NCI-H2196 (cell line): ENCODE measurements around the gene GORASP1.
"Not testable (repeated sequence)": the region's sequence is repeated elsewhere in the genome, so short reads cannot be mapped to it uniquely, and the experiment has no call there.

ENCODE experiments used
- DNase-seq: peaks from one replicate; lab custom pipeline; 2025; ENCODE audit not compliant: unreplicated experiment; lab: John Stamatoyannopoulos, UW

The GORASP1 gene

DNA sequence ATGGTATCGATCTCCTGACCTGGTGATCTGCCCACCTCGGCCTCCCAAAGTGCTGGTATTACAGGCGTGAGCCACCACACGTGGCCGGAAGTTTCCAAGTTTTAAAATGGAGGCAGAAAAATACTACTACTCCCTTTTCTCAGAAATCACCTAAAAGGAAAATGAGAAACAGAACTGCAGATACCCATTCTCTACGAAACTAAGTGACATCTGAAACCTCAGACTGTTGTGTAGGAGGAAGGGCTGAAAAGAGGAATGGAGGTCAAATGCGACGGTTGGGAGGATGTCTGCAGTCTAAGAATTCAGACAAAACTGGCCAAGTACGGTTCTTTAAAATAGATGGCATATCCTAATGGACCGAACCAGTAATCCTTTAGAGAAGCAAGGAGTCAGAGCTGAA, 31.5 kb downstream of the GORASP1 start:
- no peak for DNase-seq

DNA sequence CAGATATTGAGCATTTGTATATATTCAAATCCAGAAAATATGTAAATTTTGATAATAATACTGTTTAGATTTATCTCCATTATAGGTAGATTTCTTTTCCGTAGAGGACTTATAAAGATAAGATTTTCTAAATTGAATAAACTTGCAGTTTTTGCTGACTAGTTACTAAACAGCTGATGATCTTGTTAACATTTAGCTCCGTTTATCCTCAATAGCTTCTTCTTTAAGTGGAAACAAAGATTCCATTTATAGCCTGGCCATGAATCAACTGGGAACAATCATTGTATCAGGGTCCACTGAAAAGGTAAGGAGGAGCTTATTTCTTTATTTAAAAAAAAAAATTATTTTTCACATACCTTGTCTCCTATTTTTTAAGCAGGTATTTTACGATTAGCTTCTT, 38.9 kb downstream of the GORASP1 start:
- DNase-seq = no peak

DNA sequence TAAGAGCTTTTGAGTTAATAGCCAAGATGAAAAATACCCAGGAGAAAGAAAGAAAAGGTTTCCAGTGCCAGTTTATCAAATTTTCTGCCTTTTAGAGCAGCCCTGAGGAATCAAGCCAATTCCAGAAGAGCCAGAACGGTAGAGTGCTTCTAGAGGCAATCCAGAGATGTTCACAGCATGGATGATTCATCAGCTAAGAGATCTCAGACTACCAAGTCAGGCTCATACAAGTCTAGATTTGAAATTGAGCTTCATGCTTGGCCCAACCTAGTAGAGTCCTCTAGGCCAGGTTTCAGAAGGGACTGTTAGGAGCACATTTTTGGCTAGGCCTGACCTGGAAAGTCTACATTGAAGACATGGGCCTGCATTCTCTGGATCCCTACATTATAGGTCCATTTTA, 40.1 kb downstream of the GORASP1 start:
- no peak for DNase-seq

DNA sequence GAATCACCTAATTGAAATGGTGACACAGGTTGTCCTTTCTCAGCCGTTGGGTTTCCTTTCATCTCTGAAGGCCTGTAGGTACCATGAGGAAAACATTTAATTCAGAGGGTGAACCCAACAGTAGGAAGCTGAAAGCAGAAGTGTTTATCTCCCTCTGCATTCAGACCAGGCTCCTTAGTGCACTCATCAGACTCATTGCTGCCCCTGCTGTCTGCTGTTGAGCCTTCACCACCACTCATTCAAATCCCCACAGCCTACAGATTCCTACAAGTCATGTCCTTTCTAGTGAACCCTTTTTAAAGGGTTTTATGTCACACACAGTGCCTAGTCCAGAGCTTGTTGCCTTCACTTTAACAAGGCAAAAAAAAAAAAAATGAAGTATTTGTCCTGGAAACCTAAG, 42.2 kb downstream of the GORASP1 start:
- peak; percentile 1 for DNase-seq

DNA sequence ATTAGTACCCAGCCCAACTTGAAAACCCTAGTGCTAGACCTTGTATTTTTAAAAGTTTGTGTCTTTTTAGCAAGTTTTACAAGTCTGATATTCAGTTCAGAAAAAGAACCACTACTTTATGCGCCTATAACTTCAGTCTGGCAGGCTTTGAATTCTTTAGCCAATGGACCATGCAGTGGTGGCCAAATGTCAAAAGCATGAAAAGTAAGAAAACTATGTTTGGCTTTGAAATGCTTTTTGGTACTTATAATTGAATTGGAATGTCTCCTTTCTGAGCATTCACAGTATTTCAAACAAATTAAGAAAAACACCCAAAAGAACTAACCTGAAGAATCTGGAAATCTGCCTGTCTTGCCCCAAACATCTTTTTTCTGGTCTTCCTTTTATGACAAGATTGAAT, 42.8 kb downstream of the GORASP1 start:
- DNase-seq = no peak

DNA sequence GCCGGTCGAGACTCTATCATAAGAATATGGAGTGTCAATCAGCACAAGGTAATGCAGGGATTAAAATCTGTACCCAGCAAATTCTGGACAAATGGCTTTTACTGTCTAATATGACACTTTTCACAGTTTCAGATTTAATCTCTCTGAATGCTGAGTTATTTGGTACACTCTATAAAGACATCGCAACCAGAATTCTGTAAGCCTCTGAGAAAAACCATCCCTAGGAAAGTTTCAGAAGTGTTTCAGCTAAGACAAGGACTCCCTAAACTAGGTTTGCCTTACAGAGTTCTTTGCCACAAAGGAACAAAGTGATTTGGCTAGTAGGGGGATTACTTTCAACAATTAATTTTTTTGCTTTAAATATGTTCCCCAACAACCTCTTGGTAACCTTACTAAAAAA, 44.3 kb downstream of the GORASP1 start:
- no peak for DNase-seq

DNA sequence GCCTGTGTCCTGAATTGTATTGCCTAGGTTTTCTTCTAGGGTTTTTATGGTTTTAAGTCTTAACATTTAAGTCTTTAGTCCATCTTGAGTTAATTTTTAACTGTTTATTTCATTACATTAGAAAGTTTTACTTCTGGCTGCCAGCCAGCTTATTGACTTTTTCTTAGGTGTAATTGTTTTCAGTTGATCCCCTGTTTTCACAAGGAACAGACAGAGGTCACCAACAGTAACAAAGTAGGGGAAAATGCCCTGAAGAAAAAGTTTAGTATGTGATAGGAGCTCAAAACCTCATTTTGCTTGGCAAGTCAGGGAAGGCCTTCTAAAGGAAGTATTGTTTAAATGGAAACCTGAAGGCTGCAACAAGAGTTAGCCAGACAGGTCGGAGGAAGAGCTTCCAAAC, 45.2 kb downstream of the GORASP1 start:
- no peak for DNase-seq

DNA sequence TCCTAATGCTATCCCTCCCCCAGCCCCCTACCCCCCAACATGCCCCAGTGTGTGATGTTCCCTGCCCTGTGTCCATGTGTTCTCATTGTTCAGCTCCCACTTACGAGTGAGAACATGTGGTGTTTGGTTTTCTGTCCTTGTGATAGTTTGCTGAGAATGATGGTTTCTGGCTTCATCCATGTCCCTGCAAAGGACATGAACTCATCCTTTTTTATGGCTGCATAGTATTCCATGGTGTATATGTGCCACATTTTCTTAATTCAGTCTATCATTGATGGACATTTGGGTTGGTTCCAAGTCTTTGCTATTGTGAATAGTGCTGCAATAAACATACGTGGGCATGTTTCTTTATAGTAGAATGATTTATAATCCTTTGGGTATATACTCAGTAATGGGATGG, 46.2 kb downstream of the GORASP1 start:
- not testable (repeated sequence) for DNase-seq

DNA sequence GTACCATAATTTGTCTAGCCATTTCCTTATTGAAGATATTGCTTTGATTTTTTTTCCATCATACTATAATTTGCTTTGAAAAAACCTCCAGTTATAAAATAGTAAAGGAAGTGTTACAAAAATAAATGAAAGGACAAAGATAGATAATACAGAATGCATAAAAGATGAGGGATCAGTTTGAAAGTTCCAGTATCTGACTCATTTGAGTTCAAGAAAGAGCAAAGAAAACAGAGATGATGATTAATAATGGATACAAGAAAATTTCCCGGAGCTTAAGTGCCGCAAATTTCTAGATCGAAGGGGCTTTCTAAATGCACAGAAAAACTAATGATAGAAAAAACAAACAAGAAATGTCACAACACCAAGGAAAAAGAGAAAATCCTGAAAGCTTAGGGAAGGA, 51.3 kb downstream of the GORASP1 start:
- DNase-seq = no peak

DNA sequence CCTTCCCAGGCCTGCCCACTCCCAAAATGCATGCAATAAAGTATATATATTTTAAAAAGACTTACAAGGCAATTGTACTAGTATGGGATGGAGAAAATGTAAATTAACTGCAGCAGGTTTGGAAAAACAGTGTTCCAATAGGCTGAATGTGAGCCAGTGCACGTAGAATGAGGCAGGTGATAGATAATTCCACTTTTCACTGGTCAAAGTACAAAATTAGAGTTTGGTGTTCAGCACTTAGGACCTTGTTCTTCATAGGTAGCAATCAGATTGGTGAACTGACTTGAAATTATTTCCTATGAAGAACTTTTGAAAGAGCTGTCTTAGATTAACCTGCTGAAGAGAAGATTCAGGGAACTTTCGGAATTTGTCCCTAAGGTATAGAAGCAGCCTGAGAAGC, 53.7 kb downstream of the GORASP1 start:
- no peak for DNase-seq

DNA sequence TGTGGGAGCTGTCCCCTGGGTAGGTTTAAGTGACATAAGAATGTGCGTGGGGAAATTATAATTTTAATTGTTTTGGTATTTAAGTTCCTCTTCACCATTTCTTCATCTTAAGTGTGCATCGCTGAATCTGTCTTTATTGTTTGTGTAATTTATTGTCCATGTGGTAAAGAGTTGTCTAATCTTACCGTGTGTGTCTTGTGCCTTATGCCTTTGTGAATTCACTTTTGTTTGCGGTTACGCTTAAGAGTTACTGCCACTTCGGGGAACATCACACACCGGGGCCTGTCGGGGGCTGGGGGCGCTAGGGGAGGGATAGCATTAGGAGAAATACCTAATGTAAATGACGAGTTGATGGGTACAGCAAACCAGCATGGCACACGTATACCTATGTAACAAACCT, 54.8 kb downstream of the GORASP1 start:
- DNase-seq = no peak

DNA sequence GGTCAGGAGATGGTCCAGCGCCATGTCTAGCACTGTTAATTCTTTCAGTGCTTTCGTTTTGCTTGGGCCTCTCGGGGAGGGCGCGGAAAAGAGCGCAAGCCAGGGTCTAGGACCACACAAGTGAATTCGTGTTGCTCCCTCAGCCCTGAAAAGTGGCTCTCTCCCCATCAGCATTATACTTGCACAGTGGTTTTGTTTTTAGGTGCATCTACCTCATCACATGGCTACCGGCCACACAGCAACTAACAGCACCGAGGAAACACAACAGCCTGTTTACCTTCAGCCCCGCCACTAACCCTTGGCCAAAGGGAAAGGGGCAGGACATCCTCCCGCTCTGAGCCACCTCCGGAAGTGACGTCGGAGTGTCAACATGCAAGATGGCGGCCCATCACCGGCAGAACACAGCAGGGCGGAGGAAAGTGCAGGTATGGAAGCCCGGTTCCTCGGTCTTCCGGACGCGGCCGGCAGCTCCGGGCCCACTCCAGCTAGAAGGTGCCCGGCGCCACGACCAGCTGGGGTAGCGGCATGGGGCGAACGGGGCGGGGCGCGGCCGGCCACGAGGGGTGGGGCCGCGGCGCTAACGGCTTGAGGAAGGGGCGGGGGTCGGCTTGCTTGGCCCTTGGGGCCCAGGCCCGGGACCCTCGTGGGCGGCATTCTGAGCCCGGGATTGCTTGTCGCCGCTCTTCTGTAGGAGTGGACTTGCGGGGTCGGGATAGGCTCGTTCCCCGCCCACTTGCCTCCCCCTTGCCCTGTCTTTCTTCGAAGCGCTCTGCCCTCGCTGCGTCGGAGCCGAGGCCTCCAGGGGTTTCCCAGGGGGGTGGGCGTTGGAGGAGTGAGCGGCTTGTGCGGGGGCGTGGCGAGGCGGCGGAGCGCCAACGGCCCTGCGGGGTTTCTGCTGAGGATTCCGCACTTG, 55.5 kb downstream of the GORASP1 start, which contains the start of the genes SCN11A and WDR48:
Gene SCN11A, minus strand, starts transcription at position 296 of the 913 bp plus-strand sequence. CDS start 101,582 bp downstream, outside the sequence.
Gene WDR48, plus strand, starts transcription at position 368 of the 913 bp plus-strand sequence. Its CDS starts 10 bp downstream, at position 378.
- DNase-seq = peak; percentile 80

DNA sequence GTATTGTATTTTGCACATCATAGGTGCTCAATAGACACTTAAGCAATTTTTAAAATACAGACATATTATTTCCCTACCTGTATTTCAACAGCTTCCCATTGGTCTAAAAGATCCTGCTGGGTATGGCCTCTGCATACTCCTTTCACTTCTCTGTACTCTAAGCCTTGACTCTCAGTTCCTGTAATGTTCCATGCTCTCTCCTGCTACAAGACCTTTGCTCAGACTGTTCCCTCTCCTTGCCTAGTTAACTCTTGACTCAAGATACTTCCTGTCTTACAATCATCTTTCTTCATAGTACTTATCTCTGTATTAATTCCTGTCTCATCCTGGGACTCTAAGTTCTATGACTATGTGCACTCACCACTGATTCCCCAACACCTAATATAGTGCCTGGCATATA, 57.4 kb downstream of the GORASP1 start:
- no peak for DNase-seq
